H54 (cell line): ENCODE data around the gene BTNL8.
A peak's percentile ranks its signal among the peaks of the same experiment; 100 is the strongest.

Source experiments
- DNase-seq: peaks from one replicate; pipeline ENCODE4 v3.0.0; 2011; ENCODE audit warnings: low spot score, mixed read lengths; ENCODE audit not compliant: insufficient read length
- FAIRE-seq: peaks from 3 replicates; lab custom pipeline; 2011; peaks lifted over from hg19 to GRCh38; lab: Jason Lieb, UNC
- POLR2A ChIP-seq: IDR thresholded peaks from 2 replicates; pipeline ENCODE4 v1.6.1; 2011; ENCODE audit warnings: low read depth, mild to moderate bottlenecking, low read length

BTNL8 gene

GRCh38 chr5:180908400-180908799, 9.4 kb downstream of the BTNL8 start:
- TF ChIP-seq POLR2A: no peak
- DNase-seq (no peak), FAIRE-seq (no peak)

GRCh38 chr5:180908998-180909731, 10.2 kb downstream of the BTNL8 start:
- no peak for FAIRE-seq
- no peak for DNase-seq

GRCh38 chr5:180909782-180910181, 10.8 kb downstream of the BTNL8 start:
- no peak for TF ChIP-seq POLR2A
- FAIRE-seq: no peak
- no peak for DNase-seq

More at GRCh38 chr5:180908998-180909731, 10.2 kb downstream of the BTNL8 start:
- TF ChIP-seq POLR2A: no peak

- no peak for FAIRE-seq
- DNase-seq: no peak
- TF ChIP-seq POLR2A: no peak
Measured at GRCh38 chr5:180910182-180910581, 11.2 kb downstream of the BTNL8 start.

GRCh38 chr5:180910735-180911134, 11.8 kb downstream of the BTNL8 start:
- FAIRE-seq (no peak), DNase-seq (no peak)
- no peak for TF ChIP-seq POLR2A

- no peak for DNase-seq
- no peak for FAIRE-seq
- no peak for TF ChIP-seq POLR2A
Measured at GRCh38 chr5:180914646-180915045, 15.7 kb downstream of the BTNL8 start.

GRCh38 chr5:180915924-180916323, 17.0 kb downstream of the BTNL8 start:
- FAIRE-seq: no peak
- no peak for TF ChIP-seq POLR2A
- DNase-seq: no peak

- DNase-seq: no peak
- no peak for FAIRE-seq
- no peak for TF ChIP-seq POLR2A
Measured at GRCh38 chr5:180918380-180918779, 19.4 kb downstream of the BTNL8 start.

GRCh38 chr5:180920710-180921109, 21.8 kb downstream of the BTNL8 start:
- no peak for FAIRE-seq
- DNase-seq: no peak
- no peak for TF ChIP-seq POLR2A

GRCh38 chr5:180922932-180923331, 24.0 kb downstream of the BTNL8 start:
- DNase-seq (no peak), FAIRE-seq (no peak)
- no peak for TF ChIP-seq POLR2A

- FAIRE-seq (no peak), DNase-seq (no peak)
- no peak for TF ChIP-seq POLR2A
Measured at GRCh38 chr5:180932660-180933059, 33.7 kb downstream of the BTNL8 start.

- DNase-seq (no peak), FAIRE-seq (no peak)
- TF ChIP-seq POLR2A: no peak
Measured at GRCh38 chr5:180935203-180935602, 36.2 kb downstream of the BTNL8 start.

- TF ChIP-seq POLR2A: no peak
- FAIRE-seq (no peak), DNase-seq (no peak)
Measured at GRCh38 chr5:180938294-180938693, 39.3 kb downstream of the BTNL8 start.

- FAIRE-seq (no peak), DNase-seq (peak; percentile 48)
- no peak for TF ChIP-seq POLR2A
Measured at GRCh38 chr5:180950291-180950949, 51.5 kb downstream of the BTNL8 start.

- no peak for TF ChIP-seq POLR2A
- FAIRE-seq: no peak
- no peak for DNase-seq
Measured at GRCh38 chr5:180959661-180960060, 60.7 kb downstream of the BTNL8 start.
